ENCODE data around the gene AXDND1. TPM values are rescaled to one million over a fixed set of nuclear protein-coding genes. Genes with fewer than 3 reads are reported as not detected.
A peak's percentile ranks its signal among the peaks of the same experiment; 100 is the strongest.

Gene AXDND1
- total and polyA plus RNA-seq, 12 donors, result 0.03 to 0.17 (median 0.15) TPM; not detected in 8

- peak; percentile 60 to 85 (median 76) for TF ChIP-seq CTCF (IDR thresholded peaks at IDR 0.05)
- no peak overlapping the region for H3K27ac ChIP-seq
- peak in 1 of 8 donors; percentile 35 for ATAC-seq
- intact Hi-C loops (cut with DNase I), result loop anchor here (1.0 to 10.0 kb wide), 16 partner anchors 75 to 828 kb away; partner anchors contain the start of genes SOAT1 (in 7 of the 10), TOR3A (in 3 of the 10) and ABL2 (in 1 of the 10)
- peaks cover 0 to 12% (median 0%) of the 10 kb centered on the region in 9 donors for H3K4me1 ChIP-seq
- H3K4me3 ChIP-seq, result no peak overlapping the region
- peak in 1 of 2 donors; percentile 24 for DNase-seq
- H3K36me3 ChIP-seq, result no peaks in the 10 kb centered on the region
- no peaks in the 10 kb centered on the region for H3K9me3 ChIP-seq
- H3K27me3 ChIP-seq, result no peaks in the 10 kb centered on the region
- 1 to 2% methylated on average over 4 of the region's 4 CpGs for WGBS, 2 donors
Measured at GRCh38 chr1:179369751-179370341, 4.1 kb downstream of the AXDND1 start.

GRCh38 chr1:179372160-179372559, 6.4 kb downstream of the AXDND1 start:
- H3K27ac ChIP-seq, result no peak overlapping the region
- WGBS, 2 donors, result 74 to 89% methylated on average over 4 of the region's 4 CpGs
- no peaks in the 10 kb centered on the region for H3K4me1 ChIP-seq
- intact Hi-C loops (cut with DNase I), result loop anchor here in 2 of 10 donors (5.0 to 10.0 kb wide), 3 partner anchors 117 to 255 kb away; no protein-coding TSS in a partner anchor
- H3K9me3 ChIP-seq, result no peaks in the 10 kb centered on the region
- TF ChIP-seq CTCF (IDR thresholded peaks at IDR 0.05), result no peak
- H3K4me3 ChIP-seq, result no peak overlapping the region
- DNase-seq (no peak), ATAC-seq (no peak)
- H3K36me3 ChIP-seq, result no peaks in the 10 kb centered on the region
- H3K27me3 ChIP-seq, result no peaks in the 10 kb centered on the region

GRCh38 chr1:179376223-179376622, 10.5 kb downstream of the AXDND1 start:
- no peaks in the 10 kb centered on the region for H3K27me3 ChIP-seq
- intact Hi-C loops (cut with DNase I), result loop anchor here in 2 of 10 donors (2.0 to 10.0 kb wide), 2 partner anchors 29 to 121 kb away; no protein-coding TSS in a partner anchor
- H3K4me1 ChIP-seq, result no peaks in the 10 kb centered on the region
- no peak for TF ChIP-seq CTCF (IDR thresholded peaks at IDR 0.05)
- no peak overlapping the region for H3K4me3 ChIP-seq
- H3K9me3 ChIP-seq, result no peaks in the 10 kb centered on the region
- 92 to 95% methylated on average over 6 of the region's 6 CpGs for WGBS, 2 donors
- ATAC-seq (no peak), DNase-seq (no peak)
- H3K27ac ChIP-seq, result no peak overlapping the region
- no peaks in the 10 kb centered on the region for H3K36me3 ChIP-seq

- Histone ChIP-seq H3K9me3 (no peaks in the 10 kb centered on the region), H3K36me3 (no peaks in the 10 kb centered on the region), H3K4me3 (no peak overlapping the region), H3K4me1 (no peaks in the 10 kb centered on the region), H3K27ac (no peak overlapping the region), H3K27me3 (no peaks in the 10 kb centered on the region)
- DNase-seq, result no peak
- no peak for TF ChIP-seq CTCF (IDR thresholded peaks at IDR 0.05)
- no peak for ATAC-seq
- intact Hi-C loops (cut with DNase I), result no loop called here
Measured at GRCh38 chr1:179380299-179380698, 14.5 kb downstream of the AXDND1 start.

Measured in heart right ventricle (tissue), 16 donors.